Thymus (tissue), 11 donors: ENCODE results near the gene PLA2G3. TPM values are rescaled to one million over a fixed set of nuclear protein-coding genes. Genes with fewer than 3 reads are reported as not detected.

ENCODE experiments used
- DNase-seq, 9 donors: peaks; one replicate each; pipeline ENCODE4 v3.0.0-alpha.2; 2013; ENCODE audit warnings: low spot score in 9 of 9, low read depth in 6 of 9, missing footprints in 1 of 9
- H3K27ac ChIP-seq, 2 donors: one replicate each; pipeline ENCODE4 v1.5.1; 2013; ENCODE audit warnings: control low read depth in 1 of 2, low read depth in 1 of 2, low read length in 1 of 2, mild to moderate bottlenecking in 1 of 2, moderate library complexity in 1 of 2
- H3K27me3 ChIP-seq, 2 donors: one replicate each; pipeline ENCODE4 v1.5.1; 2013; ENCODE audit warnings: low read length in 1 of 2; ENCODE audit not compliant: control insufficient read depth in 2 of 2, insufficient read depth in 1 of 2
- H3K36me3 ChIP-seq, 2 donors: one replicate each; pipeline ENCODE4 v1.5.1; 2013; ENCODE audit warnings: low read length in 1 of 2, mild to moderate bottlenecking in 1 of 2, moderate library complexity in 1 of 2; ENCODE audit not compliant: control insufficient read depth in 2 of 2, insufficient read depth in 2 of 2
- H3K4me1 ChIP-seq, 2 donors: one replicate each; pipeline ENCODE4 v1.5.1; 2013; ENCODE audit warnings: low read length in 2 of 2; ENCODE audit not compliant: control insufficient read depth in 2 of 2, insufficient read depth in 2 of 2
- H3K4me3 ChIP-seq, 2 donors: one replicate each; pipeline ENCODE4 v1.5.1; 2013; ENCODE audit warnings: low read length in 2 of 2, control low read depth in 1 of 2, mild to moderate bottlenecking in 1 of 2
- H3K9me3 ChIP-seq, 2 donors: one replicate each; pipeline ENCODE4 v1.5.1; 2013; ENCODE audit warnings: low read length in 1 of 2, mild to moderate bottlenecking in 1 of 2; ENCODE audit not compliant: control insufficient read depth in 2 of 2, insufficient read depth in 1 of 2
- WGBS: extraction: QIAGEN DNeasy Blood & Tissue Kit; methylation state at CpG from one replicate; pipeline ENCODE4 v1.1.7; 2013; 5-methylcytosine and 5-hydroxymethylcytosine counted together
- polyA plus RNA-seq: library from polyadenylated mRNA; stranded (reverse); fragments of 200-250 nt; gene quantifications from one replicate; pipeline ENCODE4 v1.2.3, GENCODE V29; 2013
- total RNA-seq: library from RNA; stranded (reverse); fragments of 120-200 nt; gene quantifications from one replicate; pipeline ENCODE4 v1.2.4, GENCODE V29; 2013
- donor health status: healthy.

Gene PLA2G3
- total and polyA plus RNA-seq, 2 donors = 0.39 to 0.42 TPM

- 98% methylated on average over 2 of the region's 2 CpGs for WGBS
Measured at GRCh38 chr22:31130873-31131272, 9.4 kb downstream of the PLA2G3 start.

GRCh38 chr22:31128156-31128555 is 12.2 kb downstream of the PLA2G3 start:
- no peaks in the 10 kb centered on the region for H3K36me3 ChIP-seq
- H3K27ac ChIP-seq = no peak overlapping the region
- H3K27me3 ChIP-seq = peaks cover 0 to 2% of the 10 kb centered on the region in 2 donors
- WGBS = 92% methylated on average over 7 of the region's 7 CpGs
- DNase-seq = no peak
- H3K9me3 ChIP-seq = no peaks in the 10 kb centered on the region
- H3K4me3 ChIP-seq = no peak overlapping the region
- H3K4me1 ChIP-seq = no peaks in the 10 kb centered on the region

More at GRCh38 chr22:31130873-31131272, 9.4 kb downstream of the PLA2G3 start:
- no peaks in the 10 kb centered on the region for H3K4me1 ChIP-seq
- H3K36me3 ChIP-seq = no peaks in the 10 kb centered on the region
- H3K9me3 ChIP-seq = no peaks in the 10 kb centered on the region
- no peak overlapping the region for H3K27ac ChIP-seq
- DNase-seq = no peak
- peaks cover 0 to 2% of the 10 kb centered on the region in 2 donors for H3K27me3 ChIP-seq
- H3K4me3 ChIP-seq = no peak overlapping the region

- Histone ChIP-seq H3K36me3 (no peaks in the 10 kb centered on the region), H3K4me1 (no peaks in the 10 kb centered on the region), H3K27me3 (peaks cover 0 to 2% of the 10 kb centered on the region in 2 donors), H3K27ac (no peak overlapping the region), H3K4me3 (no peak overlapping the region), H3K9me3 (no peaks in the 10 kb centered on the region)
- no peak for DNase-seq
- WGBS = 54% methylated on average over 19 of the region's 19 CpGs
Measured at GRCh38 chr22:31127181-31127772, 13.0 kb downstream of the PLA2G3 start.

GRCh38 chr22:31126869-31127175 is 13.5 kb downstream of the PLA2G3 start:
- Histone ChIP-seq H3K27me3 (peaks cover 0 to 2% of the 10 kb centered on the region in 2 donors), H3K9me3 (no peaks in the 10 kb centered on the region), H3K27ac (no peak overlapping the region), H3K4me1 (no peaks in the 10 kb centered on the region), H3K36me3 (no peaks in the 10 kb centered on the region), H3K4me3 (no peak overlapping the region)
- DNase-seq = no peak
- 83% methylated on average over 13 of the region's 13 CpGs for WGBS

GRCh38 chr22:31126128-31126868 is 14.0 kb downstream of the PLA2G3 start:
- Histone ChIP-seq H3K4me1 (no peaks in the 10 kb centered on the region), H3K36me3 (no peaks in the 10 kb centered on the region), H3K4me3 (no peak overlapping the region), H3K27me3 (peaks cover 0 to 2% of the 10 kb centered on the region in 2 donors), H3K9me3 (no peaks in the 10 kb centered on the region), H3K27ac (no peak overlapping the region)
- 95% methylated on average over 22 of the region's 22 CpGs for WGBS
- no peak for DNase-seq

- Histone ChIP-seq H3K36me3 (no peaks in the 10 kb centered on the region), H3K4me1 (no peaks in the 10 kb centered on the region), H3K27me3 (peaks cover 0 to 2% of the 10 kb centered on the region in 2 donors), H3K9me3 (no peaks in the 10 kb centered on the region), H3K27ac (no peak overlapping the region), H3K4me3 (no peak overlapping the region)
- 96% methylated on average over 12 of the region's 12 CpGs for WGBS
- no peak for DNase-seq
Measured at GRCh38 chr22:31125521-31126117, 14.7 kb downstream of the PLA2G3 start.

- DNase-seq = no peak
- Histone ChIP-seq H3K4me3 (no peak overlapping the region), H3K4me1 (no peaks in the 10 kb centered on the region), H3K36me3 (no peaks in the 10 kb centered on the region), H3K9me3 (no peaks in the 10 kb centered on the region), H3K27ac (no peak overlapping the region), H3K27me3 (peaks cover 0 to 4% of the 10 kb centered on the region in 2 donors)
- WGBS = 91% methylated on average over 14 of the region's 14 CpGs
Measured at GRCh38 chr22:31124811-31125465, 15.4 kb downstream of the PLA2G3 start.

GRCh38 chr22:31124290-31124689 is 16.0 kb downstream of the PLA2G3 start:
- Histone ChIP-seq H3K4me1 (no peaks in the 10 kb centered on the region), H3K4me3 (no peak overlapping the region), H3K9me3 (no peaks in the 10 kb centered on the region), H3K27me3 (peaks cover 0 to 4% of the 10 kb centered on the region in 2 donors), H3K36me3 (no peaks in the 10 kb centered on the region), H3K27ac (no peak overlapping the region)
- DNase-seq = no peak
- 93% methylated on average over 3 of the region's 3 CpGs for WGBS

GRCh38 chr22:31123292-31123602 is 17.1 kb downstream of the PLA2G3 start:
- Histone ChIP-seq H3K4me3 (no peak overlapping the region), H3K4me1 (no peaks in the 10 kb centered on the region), H3K9me3 (no peaks in the 10 kb centered on the region), H3K36me3 (no peaks in the 10 kb centered on the region), H3K27me3 (peaks cover 0 to 4% of the 10 kb centered on the region in 2 donors), H3K27ac (no peak overlapping the region)
- WGBS = 91% methylated on average over 4 of the region's 4 CpGs
- no peak for DNase-seq
